ENCODE data around the gene BHMT.
A peak's percentile ranks its signal among the peaks of the same experiment; 100 is the strongest.

- TF ChIP-seq CTCF (IDR thresholded peaks at IDR 0.05; ENCODE audit: poor library complexity) (peak; percentile 64), EZH2 (IDR thresholded peaks at IDR 0.05; ENCODE audit: borderline replicate concordance) (no peak)
Observed at GRCh38 chr5:79133121-79133656, 21.6 kb downstream of the BHMT start.

All from hepatocyte (in vitro differentiated cells).